ENCODE results near the gene RASSF6.
"Not testable (repeated sequence)": the region's sequence is repeated elsewhere in the genome, so short reads cannot be mapped to it uniquely, and the experiment has no call there.

The RASSF6 gene

DNA sequence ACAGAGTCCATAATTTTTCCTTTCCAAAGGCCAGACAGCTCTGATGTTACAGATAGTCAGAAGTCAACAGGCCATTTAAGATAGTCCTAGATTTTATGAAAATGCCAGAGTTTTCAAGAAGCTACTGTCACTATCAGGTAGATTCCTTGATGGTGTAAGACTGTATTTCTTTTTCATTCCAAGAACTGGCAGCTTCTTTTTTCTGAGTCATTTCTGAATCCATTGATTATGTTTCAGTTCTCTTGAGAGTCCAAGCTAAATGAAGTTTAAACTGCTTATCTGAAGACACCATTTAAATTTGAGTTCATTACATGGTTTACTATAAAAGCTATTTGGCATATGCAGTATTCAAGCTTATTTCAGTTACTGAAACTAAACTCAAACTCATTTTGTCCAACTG lies 44.6 kb downstream of the RASSF6 start:
- DNase-seq (ENCODE audit: low spot score) = no peak

DNA sequence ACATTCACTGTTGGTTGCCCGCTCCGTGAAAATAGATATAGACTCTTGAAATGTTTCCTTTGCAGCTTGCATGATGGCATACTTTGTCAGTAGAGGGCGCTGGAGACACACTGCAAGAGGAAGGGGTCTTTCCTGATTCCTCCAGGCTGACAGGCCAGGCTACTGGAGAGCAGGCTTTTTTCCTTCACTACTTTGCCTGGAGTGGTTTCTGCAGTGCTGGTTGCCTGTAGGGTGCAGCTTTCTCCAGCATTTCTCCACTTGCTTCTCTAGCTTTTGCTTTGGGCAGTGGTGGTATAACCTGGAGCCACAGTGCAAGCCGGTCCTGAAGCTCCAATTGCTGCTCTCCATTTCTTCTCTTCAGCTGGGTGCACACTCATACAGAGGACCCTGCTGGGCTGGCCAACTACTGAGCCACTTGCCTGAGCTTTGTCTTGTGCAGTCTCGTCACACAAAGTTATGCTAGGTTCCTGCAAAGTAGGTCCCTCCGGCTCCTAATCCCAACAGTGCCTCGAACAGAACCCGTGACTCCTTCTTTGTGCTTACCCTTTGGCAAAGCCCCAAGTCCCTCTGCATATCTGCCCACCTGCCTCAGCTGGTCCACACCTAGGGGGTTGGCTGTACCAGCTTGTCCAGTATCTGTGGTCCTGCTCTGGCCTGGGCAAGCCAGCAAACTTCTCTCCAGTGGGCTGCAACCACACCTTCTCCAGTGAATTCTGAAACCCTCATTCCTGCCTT lies 46.3 kb downstream of the RASSF6 start:
- DNase-seq (ENCODE audit: low spot score) = peak; percentile 53

DNA sequence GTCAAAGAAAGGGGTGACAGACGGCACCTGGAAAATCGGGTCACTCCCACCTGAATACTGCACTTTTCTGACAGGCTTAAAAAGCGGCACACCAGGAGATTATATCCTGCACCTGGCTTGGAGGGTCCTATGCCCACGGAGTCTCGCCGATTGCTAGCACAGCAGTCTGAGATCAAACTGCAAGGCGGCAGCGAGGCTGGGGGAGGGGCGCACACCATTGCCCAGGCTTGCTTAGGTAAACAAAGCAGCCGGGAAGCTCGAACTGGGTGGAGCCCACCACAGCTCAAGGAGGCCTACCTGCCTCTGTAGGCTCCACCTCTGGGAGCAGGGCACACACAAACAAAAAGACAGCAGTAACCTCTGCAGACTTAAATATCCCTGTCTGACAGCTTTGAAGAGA lies 69.4 kb downstream of the RASSF6 start:
- not testable (repeated sequence) for DNase-seq (ENCODE audit: low spot score)

DNA sequence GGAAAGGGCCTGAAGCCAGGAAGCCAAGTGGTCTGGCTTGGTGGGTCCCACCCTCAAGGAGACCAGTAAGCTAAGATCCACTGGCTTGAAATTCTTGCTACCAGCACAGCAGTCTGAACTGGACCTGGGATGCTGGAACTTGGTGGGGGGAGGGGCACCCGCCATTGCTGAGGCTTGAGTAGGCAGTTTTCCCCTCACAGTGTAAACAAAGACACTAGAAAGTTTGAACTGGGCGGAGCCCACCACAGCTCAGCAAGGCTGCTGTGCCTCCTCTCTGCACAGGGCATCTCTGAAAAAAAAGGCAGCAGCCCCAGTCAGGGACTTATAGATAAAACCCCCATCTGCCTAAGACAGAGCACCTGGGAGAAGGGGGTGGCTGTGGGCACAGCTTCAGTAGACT lies 75.6 kb downstream of the RASSF6 start:
- no peak for DNase-seq (ENCODE audit: low spot score)

DNA sequence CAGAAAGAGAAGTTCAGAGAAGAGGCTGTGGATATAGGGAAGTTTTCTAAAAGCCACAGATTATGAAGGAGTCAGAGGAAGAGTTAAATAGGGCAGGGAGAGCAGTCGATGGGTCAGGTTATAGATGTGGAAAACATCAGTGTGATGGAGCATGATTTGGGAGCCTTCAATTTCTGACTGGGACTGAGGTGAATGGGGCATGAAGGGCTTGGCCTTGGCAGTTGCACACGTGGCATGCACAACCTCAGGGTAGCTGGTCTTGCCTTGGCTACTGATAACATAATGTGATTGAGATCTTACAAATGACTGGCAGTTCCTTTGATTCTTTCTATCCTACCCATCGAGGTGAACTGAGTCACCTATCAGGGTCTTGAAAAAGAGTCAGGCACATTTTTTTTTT lies 79.0 kb downstream of the RASSF6 start:
- DNase-seq (ENCODE audit: low spot score) = no peak

DNA sequence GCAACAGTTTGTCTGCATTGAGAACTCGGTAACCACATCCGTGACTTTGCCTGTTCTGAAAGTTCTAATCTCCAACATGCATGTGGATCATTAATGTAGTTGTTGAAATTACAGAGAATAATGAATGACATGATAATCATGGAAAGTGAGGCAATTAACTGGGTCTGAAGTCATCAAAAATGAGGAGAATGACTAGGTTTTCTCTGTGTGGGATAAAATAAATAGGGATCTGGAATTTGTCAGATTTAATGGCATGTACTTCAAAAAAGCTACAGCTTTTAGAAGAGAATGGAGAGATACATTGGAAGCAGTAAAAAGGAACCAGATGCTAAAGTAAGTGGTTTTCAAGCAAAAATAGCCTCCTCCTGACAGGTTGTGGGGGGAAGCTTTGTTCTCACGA lies 79.4 kb downstream of the RASSF6 start:
- DNase-seq (ENCODE audit: low spot score) = no peak

DNA sequence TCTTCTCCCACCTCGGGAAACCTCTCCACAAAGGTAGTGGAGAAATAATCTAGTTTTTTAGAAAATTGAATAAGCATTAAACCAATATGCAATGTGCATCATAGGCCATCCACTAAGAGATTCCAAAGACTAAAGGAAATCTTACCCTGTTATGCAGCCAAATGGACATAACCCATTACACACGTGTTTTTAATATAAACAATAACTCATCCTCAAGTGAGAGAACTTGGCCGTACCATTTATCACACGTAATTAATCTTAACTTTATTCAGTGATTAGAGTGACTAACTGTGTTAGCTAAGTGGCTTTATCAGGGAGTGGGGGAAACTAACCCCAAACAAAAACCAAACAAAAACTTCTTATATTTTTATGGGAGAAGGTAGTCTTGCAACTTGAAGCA lies 80.8 kb downstream of the RASSF6 start:
- no peak for DNase-seq (ENCODE audit: low spot score)

DNA sequence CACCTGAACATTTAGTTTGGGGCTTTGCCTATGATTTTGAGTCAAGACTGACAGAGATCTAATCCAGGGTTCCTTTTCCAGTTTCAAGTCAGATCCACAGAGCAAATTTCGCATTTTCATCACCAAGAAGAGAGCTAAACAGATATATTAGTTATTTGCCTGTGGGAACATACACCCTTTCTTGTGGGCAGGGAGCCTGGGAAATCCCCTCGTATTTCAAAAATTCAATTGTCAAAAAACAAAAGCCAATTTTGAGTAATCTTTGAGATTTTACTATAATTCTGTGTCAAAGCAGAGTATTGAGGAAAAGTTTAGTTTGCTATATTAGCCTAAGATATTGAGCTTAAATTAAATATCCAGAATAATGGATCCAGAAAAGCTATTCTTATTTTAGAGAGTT lies 82.1 kb downstream of the RASSF6 start:
- DNase-seq (ENCODE audit: low spot score) = no peak

DNA sequence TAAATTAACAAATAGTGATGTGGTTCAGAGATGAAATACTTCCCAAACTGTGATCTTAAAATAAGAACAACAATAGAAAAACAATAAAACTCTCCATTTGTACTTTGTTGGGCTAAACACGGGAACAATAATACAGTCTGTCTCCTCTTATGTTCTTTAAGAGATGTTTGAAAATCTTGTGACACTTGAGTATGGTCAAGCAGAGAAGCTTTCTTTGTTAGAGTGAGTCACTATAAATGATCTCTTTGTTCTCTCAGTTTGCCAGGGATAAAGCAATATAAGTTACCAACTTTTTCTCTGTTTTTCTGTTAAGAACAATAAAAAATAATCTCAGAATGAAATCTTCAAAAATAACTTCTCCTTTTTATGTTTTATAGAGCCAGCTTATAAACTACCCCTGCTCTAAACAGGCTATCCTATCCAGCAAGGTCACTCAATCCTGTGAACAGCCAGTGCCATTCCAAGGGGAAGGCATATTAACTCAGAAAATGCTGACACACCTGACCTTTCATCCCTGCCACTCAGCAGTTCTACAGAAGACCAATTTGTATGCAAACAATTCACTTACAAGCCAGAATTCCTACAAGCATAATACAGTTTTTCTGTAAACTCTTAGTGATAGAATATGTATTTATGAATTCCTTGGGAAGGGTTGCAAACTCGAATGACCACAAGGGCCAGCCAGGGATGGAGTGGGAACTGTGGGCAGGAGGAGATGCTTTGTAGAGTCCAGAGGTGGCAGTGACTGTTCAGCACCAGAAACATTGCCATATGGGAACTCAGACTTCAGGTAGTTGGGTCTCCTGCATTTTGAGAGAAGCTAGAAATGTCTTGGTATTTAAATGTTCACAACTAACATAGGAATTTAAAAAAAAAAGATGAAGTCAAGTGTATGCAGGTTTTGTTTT lies 86.5 kb downstream of the RASSF6 start:
- DNase-seq (ENCODE audit: low spot score) = no peak

DNA sequence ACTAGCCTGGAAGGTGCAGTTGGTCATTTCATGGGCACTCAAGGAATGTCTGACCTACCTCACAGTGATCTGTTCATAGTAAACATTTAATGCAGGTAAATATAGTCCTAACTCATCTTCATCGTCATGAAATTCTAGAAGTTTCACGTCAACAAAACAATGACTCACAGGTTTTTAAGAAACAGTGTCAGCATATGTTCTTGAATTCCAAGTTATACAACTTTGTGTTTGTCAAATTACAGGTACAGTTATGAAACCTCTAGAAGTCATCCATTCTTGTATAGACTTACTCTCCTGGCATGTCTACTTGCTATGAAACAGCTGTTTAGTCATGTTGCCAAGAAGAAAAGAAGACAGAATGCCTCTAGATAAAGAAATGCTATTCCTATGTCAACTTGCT lies 92.1 kb downstream of the RASSF6 start:
- no peak for DNase-seq (ENCODE audit: low spot score)

DNA sequence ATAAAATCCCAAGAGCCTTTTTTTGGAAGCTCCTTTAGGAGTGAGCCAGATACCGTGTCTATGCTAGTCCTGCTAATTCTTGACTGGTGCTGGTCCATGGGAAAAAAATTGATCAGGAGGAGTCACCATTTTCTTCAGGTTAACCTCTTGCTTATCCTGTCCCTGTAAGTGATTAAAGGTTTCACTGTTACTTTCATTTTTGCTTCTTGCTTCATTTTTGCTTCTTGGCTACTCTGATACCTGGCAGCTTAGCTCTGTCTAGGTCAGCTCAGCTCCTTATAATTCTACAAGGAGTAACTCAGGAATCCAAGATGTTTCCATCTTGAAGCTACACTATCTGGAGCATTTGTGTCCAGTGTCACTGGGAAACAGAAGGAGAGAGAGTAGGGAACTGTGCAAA lies 93.0 kb downstream of the RASSF6 start:
- no peak for DNase-seq (ENCODE audit: low spot score)

DNA sequence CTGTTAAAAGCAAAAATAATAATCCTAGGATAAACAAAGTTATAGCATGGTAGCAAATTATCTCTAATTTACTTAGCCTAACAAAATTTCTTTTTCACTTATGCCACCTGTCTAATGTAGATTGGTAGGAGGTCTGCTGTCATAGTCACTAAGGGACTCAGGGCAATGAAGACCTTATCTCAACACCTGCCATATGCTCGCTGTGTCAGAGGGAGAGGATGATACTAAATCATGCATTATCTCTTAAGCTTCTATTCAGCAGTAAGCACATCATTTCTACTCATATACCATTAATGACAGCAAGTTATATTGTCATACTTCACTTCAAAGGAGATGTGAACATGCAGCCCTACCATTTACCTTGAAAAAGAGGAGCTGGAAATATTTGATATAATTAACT lies 94.6 kb downstream of the RASSF6 start:
- no peak for DNase-seq (ENCODE audit: low spot score)

DNA sequence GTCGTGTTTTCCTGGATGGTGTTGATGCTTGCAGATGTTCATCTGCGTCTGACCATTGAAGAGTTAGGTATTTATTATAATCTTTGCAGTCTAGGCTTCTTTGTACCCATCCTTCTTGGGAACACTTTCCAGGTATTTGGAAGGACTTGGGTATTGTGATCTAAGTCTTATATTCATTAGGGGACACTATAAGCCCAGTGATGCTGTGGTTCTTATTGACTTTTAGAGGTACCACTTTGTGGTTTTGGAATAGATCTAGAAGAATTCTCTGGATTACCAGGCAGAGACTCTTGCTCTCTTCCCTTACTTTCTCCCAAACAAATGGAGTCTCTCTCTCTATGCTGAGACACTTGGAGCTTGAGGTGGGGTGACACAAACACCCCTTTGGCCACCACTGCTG lies 97.1 kb downstream of the RASSF6 start:
- no peak for DNase-seq (ENCODE audit: low spot score)
